Skin of body (tissue), 2 donors: Measurements from ENCODE around the gene SLC38A1. TPM values are rescaled to one million over a fixed set of nuclear protein-coding genes. Genes with fewer than 3 reads are reported as not detected.
"Not testable (repeated sequence)": the region's sequence is repeated elsewhere in the genome, so short reads cannot be mapped to it uniquely, and the experiment has no call there.

ENCODE experiments used
- DNase-seq: peaks from one replicate; lab custom pipeline; 2025; lab: John Stamatoyannopoulos, UW
- total RNA-seq: library from RNA; depleted of rRNA; stranded (reverse); fragments of >200 nt; gene quantifications from one replicate; pipeline ENCODE4 v1.2.3, GENCODE V29; 2014

Gene SLC38A1
- total RNA-seq, 1 donor from 2014 or later, result 56.6 TPM

- no peak for DNase-seq
Measured at GRCh38 chr12:46174061-46174662, 94.7 kb downstream of the SLC38A1 start.

- DNase-seq, result no peak
Measured at GRCh38 chr12:46168426-46168825, 100.4 kb downstream of the SLC38A1 start.

- DNase-seq, result no peak
Measured at GRCh38 chr12:46167412-46167811, 101.4 kb downstream of the SLC38A1 start.

GRCh38 chr12:46165191-46165590 is 103.7 kb downstream of the SLC38A1 start:
- no peak for DNase-seq

- no peak for DNase-seq
Measured at GRCh38 chr12:46164186-46164761, 104.6 kb downstream of the SLC38A1 start.

- DNase-seq, result not testable (repeated sequence)
Measured at GRCh38 chr12:46162549-46163076, 106.2 kb downstream of the SLC38A1 start.

- DNase-seq, result no peak
Measured at GRCh38 chr12:46160981-46161690, 107.7 kb downstream of the SLC38A1 start.

- peak; percentile 39 for DNase-seq
Measured at GRCh38 chr12:46160101-46160980, 108.5 kb downstream of the SLC38A1 start.

- no peak for DNase-seq
Measured at GRCh38 chr12:46159309-46159901, 109.4 kb downstream of the SLC38A1 start.

GRCh38 chr12:46158501-46158900 is 110.3 kb downstream of the SLC38A1 start:
- no peak for DNase-seq

GRCh38 chr12:46154221-46154985 is 114.4 kb downstream of the SLC38A1 start:
- no peak for DNase-seq

GRCh38 chr12:46153268-46153872 is 115.5 kb downstream of the SLC38A1 start:
- peak; percentile 25 for DNase-seq

- DNase-seq, result peak; percentile 11
Measured at GRCh38 chr12:46152456-46152855, 116.4 kb downstream of the SLC38A1 start.

GRCh38 chr12:46150735-46151134 is 118.1 kb downstream of the SLC38A1 start:
- DNase-seq, result no peak

- no peak for DNase-seq
Measured at GRCh38 chr12:46149905-46150304, 118.9 kb downstream of the SLC38A1 start.

GRCh38 chr12:46149079-46149464 is 119.8 kb downstream of the SLC38A1 start:
- DNase-seq, result no peak

- no peak for DNase-seq
Measured at GRCh38 chr12:46148327-46149078, 120.3 kb downstream of the SLC38A1 start.

- no peak for DNase-seq
Measured at GRCh38 chr12:46147144-46147543, 121.7 kb downstream of the SLC38A1 start.

- no peak for DNase-seq
Measured at GRCh38 chr12:46145881-46146280, 123.0 kb downstream of the SLC38A1 start.
